ENCODE measurements around the gene ZMIZ1.

The ZMIZ1 gene

DNA sequence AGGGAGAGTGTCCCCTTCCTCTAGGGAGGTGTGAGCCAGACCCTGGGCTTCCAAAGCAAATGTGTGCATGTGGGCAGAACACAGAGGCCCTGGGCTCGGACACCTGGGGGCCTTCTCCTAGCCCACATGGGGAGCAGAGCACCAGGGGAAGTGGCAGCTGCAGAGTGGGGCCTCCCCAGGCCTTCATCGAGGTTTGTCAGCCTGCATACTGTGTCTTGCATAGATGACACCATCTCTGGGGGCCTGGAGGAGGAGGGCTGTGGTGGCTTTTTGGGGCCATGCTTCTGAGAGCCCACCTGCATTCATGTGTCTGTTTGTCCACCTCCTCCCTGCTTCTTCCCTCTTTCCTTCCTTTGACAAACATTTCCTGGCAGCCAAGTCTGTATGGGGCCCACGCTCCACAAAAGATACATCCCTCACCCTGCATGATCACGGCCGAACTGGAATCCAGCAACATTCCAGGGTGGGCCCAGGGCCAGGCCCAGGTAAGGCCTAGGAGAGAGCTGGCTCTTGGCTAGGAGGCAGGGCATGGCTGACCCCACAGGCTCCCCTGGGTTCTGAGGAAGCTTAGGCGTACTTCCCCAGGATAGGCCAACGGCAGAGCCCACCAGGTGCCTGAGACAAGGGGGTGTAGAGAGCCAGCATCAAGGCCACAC lies 79.2 kb downstream of the ZMIZ1 start:
- TF ChIP-seq, protein P1, sequence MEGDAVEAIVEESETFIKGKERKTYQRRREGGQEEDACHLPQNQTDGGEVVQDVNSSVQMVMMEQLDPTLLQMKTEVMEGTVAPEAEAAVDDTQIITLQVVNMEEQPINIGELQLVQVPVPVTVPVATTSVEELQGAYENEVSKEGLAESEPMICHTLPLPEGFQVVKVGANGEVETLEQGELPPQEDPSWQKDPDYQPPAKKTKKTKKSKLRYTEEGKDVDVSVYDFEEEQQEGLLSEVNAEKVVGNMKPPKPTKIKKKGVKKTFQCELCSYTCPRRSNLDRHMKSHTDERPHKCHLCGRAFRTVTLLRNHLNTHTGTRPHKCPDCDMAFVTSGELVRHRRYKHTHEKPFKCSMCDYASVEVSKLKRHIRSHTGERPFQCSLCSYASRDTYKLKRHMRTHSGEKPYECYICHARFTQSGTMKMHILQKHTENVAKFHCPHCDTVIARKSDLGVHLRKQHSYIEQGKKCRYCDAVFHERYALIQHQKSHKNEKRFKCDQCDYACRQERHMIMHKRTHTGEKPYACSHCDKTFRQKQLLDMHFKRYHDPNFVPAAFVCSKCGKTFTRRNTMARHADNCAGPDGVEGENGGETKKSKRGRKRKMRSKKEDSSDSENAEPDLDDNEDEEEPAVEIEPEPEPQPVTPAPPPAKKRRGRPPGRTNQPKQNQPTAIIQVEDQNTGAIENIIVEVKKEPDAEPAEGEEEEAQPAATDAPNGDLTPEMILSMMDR (IDR thresholded peaks at IDR 0.05), result no peak
- no peak for TF ChIP-seq ZFX (IDR thresholded peaks at IDR 0.05; ENCODE audit: borderline replicate concordance)
- no peak overlapping the region for H3K27ac ChIP-seq

DNA sequence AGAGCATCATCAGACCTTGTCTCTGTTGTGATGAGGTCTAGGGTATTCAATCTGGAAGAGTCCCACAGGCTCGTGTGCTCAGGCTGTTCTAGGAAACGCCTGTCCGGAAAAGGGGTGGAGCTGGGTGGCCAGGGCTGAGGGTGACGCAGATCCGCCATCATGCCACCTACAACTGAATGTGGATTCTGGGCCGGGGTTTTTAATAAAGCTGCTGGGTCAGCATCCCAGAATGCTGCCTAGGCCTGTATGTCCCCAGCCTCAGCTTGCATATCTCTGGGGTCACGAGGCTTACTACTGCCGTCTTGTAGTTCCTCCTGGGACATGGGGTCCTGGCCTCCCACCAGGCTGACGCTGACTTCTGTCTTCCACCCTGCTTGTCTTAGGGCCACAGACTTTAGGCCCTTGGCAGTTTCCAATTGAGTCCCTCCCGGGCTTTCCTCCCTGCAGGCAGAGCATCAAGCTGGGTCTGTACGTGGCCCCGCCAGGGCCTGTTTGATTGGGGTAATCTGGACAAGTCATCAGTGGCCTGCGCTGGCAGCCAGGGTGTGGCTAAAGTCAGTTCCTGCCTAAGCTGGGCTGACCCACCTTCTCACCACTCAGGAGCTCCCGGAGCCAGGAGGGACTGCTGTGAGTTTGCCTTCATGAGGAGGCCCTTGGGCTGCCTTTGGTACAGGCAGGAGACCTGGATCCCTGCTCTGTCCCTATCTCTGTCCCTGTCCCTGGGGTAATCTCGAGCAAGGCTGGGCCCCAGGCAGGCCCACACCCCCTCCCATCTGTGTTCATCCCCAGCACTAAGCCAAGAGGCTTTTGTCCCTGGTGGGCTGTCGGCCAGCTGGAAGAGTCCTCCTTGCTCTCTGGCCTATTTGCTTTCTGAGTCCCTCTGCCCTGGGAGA lies 79.9 kb downstream of the ZMIZ1 start:
- no peak overlapping the region for H3K27ac ChIP-seq
- TF ChIP-seq, protein P1 (IDR thresholded peaks at IDR 0.05), result no peak
- TF ChIP-seq ZFX (IDR thresholded peaks at IDR 0.05; ENCODE audit: borderline replicate concordance), result no peak

DNA sequence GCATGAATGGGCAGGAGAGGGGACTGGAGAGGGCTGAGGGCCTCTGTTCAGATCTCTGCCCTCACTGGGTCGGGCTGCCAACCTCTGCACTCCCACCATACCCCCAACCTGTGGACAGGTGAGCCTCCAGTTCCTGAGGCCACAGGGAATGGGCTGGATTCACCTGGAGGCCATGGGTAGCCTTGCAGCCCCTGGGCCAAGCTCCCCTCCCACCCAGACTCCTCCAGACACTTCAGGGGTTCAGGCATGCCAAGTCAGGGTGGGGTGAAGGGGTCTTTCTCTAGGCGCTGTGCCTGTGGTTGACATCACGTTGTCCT lies 80.5 kb downstream of the ZMIZ1 start:
- H3K27ac ChIP-seq, result no peak overlapping the region

DNA sequence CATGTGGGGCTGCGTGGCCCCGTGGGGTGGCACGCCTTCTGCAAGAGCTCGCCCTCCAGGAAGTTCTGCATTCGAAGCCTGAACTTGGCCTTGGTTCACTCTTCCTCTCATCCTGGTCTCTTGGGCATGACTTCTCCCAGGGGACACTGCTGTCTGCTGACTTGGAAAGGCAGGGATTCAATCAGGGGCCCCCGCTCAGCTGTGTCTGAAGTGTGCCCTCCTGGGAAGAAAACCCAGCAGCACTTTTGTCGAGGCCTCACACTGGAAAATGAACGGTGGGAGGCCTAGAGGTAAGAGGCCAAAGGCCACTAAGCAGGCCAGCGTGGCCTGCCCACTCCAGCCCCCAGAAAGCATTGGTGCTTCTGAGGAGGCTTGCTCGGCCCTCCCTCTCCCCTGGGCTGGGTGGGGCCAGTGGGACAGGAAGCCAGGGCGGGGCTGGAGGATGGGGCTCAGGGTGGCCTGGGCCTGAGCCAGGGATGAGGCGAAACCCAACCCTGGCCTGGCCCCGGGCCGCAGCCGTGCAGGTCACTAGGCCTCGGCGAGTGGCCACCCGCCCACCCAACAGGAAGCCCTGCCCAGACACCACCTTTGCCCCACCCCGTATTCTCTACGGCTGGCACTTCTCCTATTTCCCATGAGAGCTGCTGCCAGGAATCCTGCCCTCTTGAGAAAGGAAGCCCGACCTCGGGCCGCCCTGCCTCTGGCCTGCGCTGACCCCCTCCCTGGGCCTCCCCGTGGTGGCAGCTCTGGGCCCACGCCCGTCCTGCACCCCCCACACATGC lies 81.1 kb downstream of the ZMIZ1 start:
- TF ChIP-seq ZFX (IDR thresholded peaks at IDR 0.05; ENCODE audit: borderline replicate concordance), result no peak
- TF ChIP-seq, protein P1 (IDR thresholded peaks at IDR 0.05), result no peak
- H3K27ac ChIP-seq, result no peak overlapping the region

More for the DNA sequence above, 80.5 kb downstream of the ZMIZ1 start:
- TF ChIP-seq, protein P1 (IDR thresholded peaks at IDR 0.05), result no peak
- TF ChIP-seq ZFX (IDR thresholded peaks at IDR 0.05; ENCODE audit: borderline replicate concordance), result no peak

DNA sequence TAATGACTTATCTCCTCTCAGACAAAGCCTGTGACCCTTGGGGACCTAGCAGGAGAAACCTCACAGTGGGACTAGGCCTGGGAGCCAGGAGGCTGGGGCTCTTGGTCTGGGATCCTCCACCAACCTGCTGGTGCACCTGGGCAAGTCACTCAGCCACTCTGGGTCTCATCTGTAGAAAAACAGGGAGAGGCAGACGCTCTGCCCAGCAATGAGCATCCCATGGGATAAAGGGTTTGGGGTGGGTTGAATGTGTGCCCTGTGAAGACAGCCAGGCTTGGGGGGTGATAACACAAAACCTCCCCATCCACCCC lies 81.6 kb downstream of the ZMIZ1 start:
- no peak overlapping the region for H3K27ac ChIP-seq
- TF ChIP-seq, protein P1 (IDR thresholded peaks at IDR 0.05), result no peak
- TF ChIP-seq ZFX (IDR thresholded peaks at IDR 0.05; ENCODE audit: borderline replicate concordance), result no peak

DNA sequence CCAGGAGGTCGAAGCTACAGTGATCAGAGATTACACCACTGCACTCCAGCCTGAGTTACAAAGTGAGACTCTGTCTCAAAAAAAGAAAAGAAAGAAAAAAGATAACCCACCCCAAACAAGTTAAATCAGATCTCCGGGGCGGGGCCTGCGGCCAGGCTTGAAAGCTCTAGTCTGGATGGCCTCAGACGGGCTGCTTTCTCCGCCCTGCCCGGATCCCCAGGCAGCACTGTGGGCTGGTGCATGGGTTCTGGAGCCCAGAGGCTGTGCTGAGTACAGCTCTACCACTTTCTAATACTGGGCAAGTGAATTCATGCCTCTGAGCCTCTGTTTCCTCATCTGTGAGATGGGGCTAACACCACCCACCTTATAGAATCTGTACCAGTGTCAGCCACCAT lies 83.7 kb downstream of the ZMIZ1 start:
- TF ChIP-seq, protein P1 (IDR thresholded peaks at IDR 0.05), result no peak
- TF ChIP-seq ZFX (IDR thresholded peaks at IDR 0.05; ENCODE audit: borderline replicate concordance), result no peak
- no peak overlapping the region for H3K27ac ChIP-seq
